ENCODE data around the gene ATP13A3. TPM values are rescaled to one million over a fixed set of nuclear protein-coding genes. Genes with fewer than 3 reads are reported as not detected.
A peak's percentile ranks its signal among the peaks of the same experiment; 100 is the strongest.

The ATP13A3 gene
- total and polyA plus RNA-seq, 2 donors (not counting 1 experiment from before 2014, with no cell fraction given): 222 to 285 TPM

DNA sequence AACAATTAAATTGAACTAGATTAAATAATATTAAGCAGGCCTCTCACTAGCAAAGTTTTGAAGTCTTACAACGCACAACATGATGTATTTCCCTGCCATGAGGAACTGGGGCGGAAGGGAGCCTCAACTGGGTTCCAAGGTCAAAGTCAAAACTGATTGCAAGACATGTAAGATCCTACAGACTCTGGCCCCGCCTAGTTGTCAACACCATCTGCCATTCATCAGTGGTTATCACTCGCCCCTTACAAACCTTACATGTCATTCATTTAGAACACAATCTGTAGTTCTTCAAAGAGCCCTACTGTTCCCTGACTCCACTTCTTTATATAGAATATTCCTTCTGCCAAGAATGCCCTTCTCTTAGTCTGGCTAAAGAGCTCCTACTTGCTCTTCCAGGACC is 10.0 kb downstream of the ATP13A3 start:
- Histone ChIP-seq H3K4me2 (ENCODE audit: extremely low read depth, insufficient read depth, low read length) (no peak overlapping the region), H3K9me3 (ENCODE audit: control insufficient read depth, insufficient read depth, low read depth, low read length) (no peaks in the 10 kb centered on the region), H4K20me1 (ENCODE audit: control insufficient read depth, extremely low read depth, insufficient read depth, low read length) (peaks cover 8% of the 10 kb centered on the region), H3K36me3 (ENCODE audit: control insufficient read depth, insufficient read depth, low read length) (peaks cover 2% of the 10 kb centered on the region), H3K27ac (ENCODE audit: insufficient read depth, low read length) (no peak overlapping the region), H3K79me2 (ENCODE audit: control insufficient read depth, insufficient read depth, low read length) (peaks cover 96% of the 10 kb centered on the region), H3K9ac (ENCODE audit: insufficient read depth, low read length) (no peak overlapping the region), H3K4me3 (replicated peaks in 1 of 4; ENCODE audit: control extremely low read depth in 1 of 4, insufficient read depth in 1 of 4, low read depth in 3 of 4, low read length in 4 of 4) (no peak overlapping the region), H3K4me1 (ENCODE audit: control insufficient read depth, extremely low read depth, insufficient read depth, low read length) (peaks cover 21% of the 10 kb centered on the region), H3K27me3 (ENCODE audit: control insufficient read depth, insufficient read depth, low read length) (no peaks in the 10 kb centered on the region), H2AFZ (ENCODE audit: low read length) (no peak overlapping the region)
- DNase-seq (ENCODE audit: low read depth in 2 of 2): no peak
- TF ChIP-seq EZH2 (IDR thresholded peaks at IDR 0.05; ENCODE audit: low read length, missing control alignments): no peak
- TF ChIP-seq, protein P1, sequence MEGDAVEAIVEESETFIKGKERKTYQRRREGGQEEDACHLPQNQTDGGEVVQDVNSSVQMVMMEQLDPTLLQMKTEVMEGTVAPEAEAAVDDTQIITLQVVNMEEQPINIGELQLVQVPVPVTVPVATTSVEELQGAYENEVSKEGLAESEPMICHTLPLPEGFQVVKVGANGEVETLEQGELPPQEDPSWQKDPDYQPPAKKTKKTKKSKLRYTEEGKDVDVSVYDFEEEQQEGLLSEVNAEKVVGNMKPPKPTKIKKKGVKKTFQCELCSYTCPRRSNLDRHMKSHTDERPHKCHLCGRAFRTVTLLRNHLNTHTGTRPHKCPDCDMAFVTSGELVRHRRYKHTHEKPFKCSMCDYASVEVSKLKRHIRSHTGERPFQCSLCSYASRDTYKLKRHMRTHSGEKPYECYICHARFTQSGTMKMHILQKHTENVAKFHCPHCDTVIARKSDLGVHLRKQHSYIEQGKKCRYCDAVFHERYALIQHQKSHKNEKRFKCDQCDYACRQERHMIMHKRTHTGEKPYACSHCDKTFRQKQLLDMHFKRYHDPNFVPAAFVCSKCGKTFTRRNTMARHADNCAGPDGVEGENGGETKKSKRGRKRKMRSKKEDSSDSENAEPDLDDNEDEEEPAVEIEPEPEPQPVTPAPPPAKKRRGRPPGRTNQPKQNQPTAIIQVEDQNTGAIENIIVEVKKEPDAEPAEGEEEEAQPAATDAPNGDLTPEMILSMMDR (conservative IDR thresholded peaks at IDR 0.05 in 1 of 2, IDR thresholded peaks at IDR 0.05 in 1 of 2; ENCODE audit: low read depth in 1 of 2, low read length in 2 of 2): no peak

DNA sequence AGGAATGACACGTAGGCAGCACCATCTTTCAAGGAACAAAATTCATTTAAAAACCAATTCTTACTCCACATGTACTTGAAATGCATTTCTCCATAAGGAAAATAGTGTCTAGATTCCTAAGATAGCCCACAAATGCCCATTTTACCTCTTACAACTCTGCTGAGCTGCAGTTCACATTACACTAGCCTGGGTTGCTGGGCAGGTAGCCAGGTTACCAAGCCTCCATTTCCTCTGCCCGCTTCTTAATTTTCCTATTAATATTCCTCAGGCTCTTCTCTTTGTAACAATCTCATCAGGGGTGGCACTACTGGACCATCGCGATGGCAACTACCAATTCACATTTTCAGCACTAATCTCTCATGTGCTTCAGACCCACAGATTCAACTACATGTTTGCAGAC is 10.8 kb downstream of the ATP13A3 start:
- H3K36me3 ChIP-seq (ENCODE audit: control insufficient read depth, insufficient read depth, low read length): peaks cover 2% of the 10 kb centered on the region
- TF ChIP-seq, protein P1 (conservative IDR thresholded peaks at IDR 0.05 in 1 of 2, IDR thresholded peaks at IDR 0.05 in 1 of 2; ENCODE audit: low read depth in 1 of 2, low read length in 2 of 2): no peak
- TF ChIP-seq EZH2 (IDR thresholded peaks at IDR 0.05; ENCODE audit: low read length, missing control alignments): no peak
- H3K9me3 ChIP-seq (ENCODE audit: control insufficient read depth, insufficient read depth, low read depth, low read length): no peaks in the 10 kb centered on the region
- peaks cover 8% of the 10 kb centered on the region for H4K20me1 ChIP-seq (ENCODE audit: control insufficient read depth, extremely low read depth, insufficient read depth, low read length)
- H3K4me1 ChIP-seq (ENCODE audit: control insufficient read depth, extremely low read depth, insufficient read depth, low read length): peaks cover 16% of the 10 kb centered on the region
- H3K79me2 ChIP-seq (ENCODE audit: control insufficient read depth, insufficient read depth, low read length): peaks cover 97% of the 10 kb centered on the region
- no peaks in the 10 kb centered on the region for H3K27me3 ChIP-seq (ENCODE audit: control insufficient read depth, insufficient read depth, low read length)
- H3K27ac ChIP-seq (ENCODE audit: insufficient read depth, low read length): no peak overlapping the region
- no peak overlapping the region for H3K4me3 ChIP-seq (replicated peaks in 1 of 4; ENCODE audit: control extremely low read depth in 1 of 4, insufficient read depth in 1 of 4, low read depth in 3 of 4, low read length in 4 of 4)
- H3K4me2 ChIP-seq (ENCODE audit: extremely low read depth, insufficient read depth, low read length): no peak overlapping the region
- peak in 1 of 2 donors; percentile 39 for DNase-seq (ENCODE audit: low read depth in 2 of 2)
- H2AFZ ChIP-seq (ENCODE audit: low read length): no peak overlapping the region
- H3K9ac ChIP-seq (ENCODE audit: insufficient read depth, low read length): no peak overlapping the region

DNA sequence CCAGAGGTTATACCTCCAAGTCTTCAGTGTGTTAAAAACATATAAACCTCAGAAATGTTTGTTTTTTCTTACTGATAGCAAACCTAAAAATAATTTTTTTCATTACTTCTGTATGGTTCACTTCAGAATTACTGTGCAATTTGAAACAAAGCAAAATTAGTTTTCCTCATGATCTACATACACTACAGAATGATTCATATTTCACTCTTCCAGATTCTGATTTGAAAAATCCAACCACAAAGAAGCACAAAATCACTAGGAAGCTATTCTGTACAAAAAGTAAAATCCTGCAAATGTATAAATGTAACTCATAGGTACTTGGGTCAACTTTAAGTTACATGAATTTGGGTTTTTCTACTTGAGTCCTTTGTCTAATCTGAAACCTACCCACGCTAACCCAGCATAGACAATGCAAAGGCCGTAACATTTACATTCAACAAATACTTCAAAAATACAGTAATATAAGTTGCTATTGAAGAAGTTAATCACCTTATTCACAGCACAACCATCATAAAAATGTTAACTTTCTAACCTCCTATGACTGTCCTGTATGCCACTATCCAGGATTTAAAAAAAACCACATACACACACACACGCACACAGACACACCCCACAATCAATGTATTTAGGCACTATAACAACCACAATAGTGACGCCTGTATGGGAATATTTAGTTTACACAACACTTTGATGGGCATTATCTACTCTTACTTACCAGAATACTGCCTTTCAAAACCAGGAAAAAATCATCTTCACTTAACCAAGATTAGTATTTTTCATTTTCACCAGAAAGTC is 11.5 kb downstream of the ATP13A3 start:
- Histone ChIP-seq H3K27me3 (ENCODE audit: control insufficient read depth, insufficient read depth, low read length) (no peaks in the 10 kb centered on the region), H4K20me1 (ENCODE audit: control insufficient read depth, extremely low read depth, insufficient read depth, low read length) (peaks cover 8% of the 10 kb centered on the region), H3K9ac (ENCODE audit: insufficient read depth, low read length) (no peak overlapping the region), H3K4me1 (ENCODE audit: control insufficient read depth, extremely low read depth, insufficient read depth, low read length) (peaks cover 10% of the 10 kb centered on the region), H3K9me3 (ENCODE audit: control insufficient read depth, insufficient read depth, low read depth, low read length) (no peaks in the 10 kb centered on the region), H3K36me3 (ENCODE audit: control insufficient read depth, insufficient read depth, low read length) (peaks cover 2% of the 10 kb centered on the region), H3K4me2 (ENCODE audit: extremely low read depth, insufficient read depth, low read length) (no peak overlapping the region), H2AFZ (ENCODE audit: low read length) (no peak overlapping the region), H3K4me3 (replicated peaks in 1 of 4; ENCODE audit: control extremely low read depth in 1 of 4, insufficient read depth in 1 of 4, low read depth in 3 of 4, low read length in 4 of 4) (no peak overlapping the region), H3K27ac (ENCODE audit: insufficient read depth, low read length) (no peak overlapping the region), H3K79me2 (ENCODE audit: control insufficient read depth, insufficient read depth, low read length) (peaks cover 97% of the 10 kb centered on the region)
- no peak for TF ChIP-seq EZH2 (IDR thresholded peaks at IDR 0.05; ENCODE audit: low read length, missing control alignments)
- TF ChIP-seq, protein P1 (conservative IDR thresholded peaks at IDR 0.05 in 1 of 2, IDR thresholded peaks at IDR 0.05 in 1 of 2; ENCODE audit: low read depth in 1 of 2, low read length in 2 of 2): no peak
- DNase-seq (ENCODE audit: low read depth in 2 of 2): no peak
